ENCODE results near the gene SDC1. TPM values are rescaled to one million over a fixed set of nuclear protein-coding genes. Genes with fewer than 3 reads are reported as not detected.

The SDC1 gene
- polyA plus RNA-seq, 4 donors = 36.9 to 89.9 (median 58.3) TPM

DNA sequence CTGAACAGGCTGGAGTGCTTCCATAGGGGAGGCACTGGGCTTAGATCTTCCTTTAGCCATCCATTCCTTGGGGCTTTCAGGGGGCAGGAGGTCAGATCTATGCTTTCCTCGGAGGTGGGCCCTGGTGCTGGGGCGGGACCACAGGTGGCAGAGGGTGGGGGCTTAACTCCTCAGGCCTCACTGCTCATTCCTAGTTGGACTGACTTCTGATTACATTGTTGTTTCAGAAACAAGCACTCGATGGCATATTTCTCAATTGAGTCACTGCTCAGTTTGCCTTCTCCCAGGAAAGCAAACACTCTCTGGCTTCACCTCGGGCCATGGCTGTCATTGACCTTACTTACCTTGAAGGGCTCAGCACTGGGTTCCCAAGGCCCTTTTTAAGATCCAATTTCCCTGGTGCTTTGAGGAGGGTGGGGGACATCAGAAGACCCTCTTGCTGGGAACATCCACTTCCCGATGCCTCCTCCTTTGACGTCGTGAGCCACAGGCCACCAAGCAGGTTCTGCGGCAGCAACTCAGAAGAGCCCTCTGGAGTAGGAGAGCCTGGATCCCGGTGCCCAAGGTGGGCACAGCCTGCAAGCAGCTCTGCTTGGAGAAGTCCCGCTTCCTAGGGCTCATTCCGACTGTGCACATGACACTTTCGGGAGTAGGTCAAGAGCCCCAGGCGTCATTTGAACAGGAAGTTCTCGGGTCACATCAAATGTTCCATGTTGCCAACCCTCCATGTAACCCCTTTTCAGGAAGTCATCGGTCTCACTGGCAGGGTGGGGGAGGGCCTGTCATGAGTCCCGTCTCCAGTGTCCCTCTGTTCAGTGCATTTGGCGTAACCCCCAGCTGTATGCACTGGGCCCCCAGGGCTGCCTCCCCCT, 40.6 kb downstream of the SDC1 start:
- WGBS, 3 donors = 79 to 81% (median 80%) methylated on average over 17 of the region's 17 CpGs
- H3K36me3 ChIP-seq (ENCODE audit: control insufficient read depth in 3 of 3, insufficient read depth in 2 of 3, low read depth in 1 of 3, low read length in 3 of 3) = peaks cover 0 to 3% (median 0%) of the 10 kb centered on the region in 3 donors
- no peak overlapping the region for H3K4me3 ChIP-seq (ENCODE audit: low read depth in 1 of 3, low read length in 3 of 3)
- H3K27ac ChIP-seq (ENCODE audit: low read depth in 1 of 3, low read length in 2 of 3) = peak overlapping the region in 1 of 3 donors; percentile 69
- FAIRE-seq (no peak), DNase-seq (peak in 1 of 2 donors; percentile 49)
- H3K27me3 ChIP-seq (ENCODE audit: control insufficient read depth in 3 of 3, insufficient read depth in 3 of 3, low read length in 3 of 3) = no peaks in the 10 kb centered on the region
- H3K4me1 ChIP-seq (ENCODE audit: control insufficient read depth in 3 of 3, insufficient read depth in 2 of 3, low read depth in 1 of 3, low read length in 2 of 3) = peaks cover 0 to 52% (median 4%) of the 10 kb centered on the region in 3 donors
- H3K9me3 ChIP-seq (ENCODE audit: control insufficient read depth in 2 of 2, insufficient read depth in 1 of 2, low read depth in 1 of 2, low read length in 1 of 2) = no peaks in the 10 kb centered on the region

DNA sequence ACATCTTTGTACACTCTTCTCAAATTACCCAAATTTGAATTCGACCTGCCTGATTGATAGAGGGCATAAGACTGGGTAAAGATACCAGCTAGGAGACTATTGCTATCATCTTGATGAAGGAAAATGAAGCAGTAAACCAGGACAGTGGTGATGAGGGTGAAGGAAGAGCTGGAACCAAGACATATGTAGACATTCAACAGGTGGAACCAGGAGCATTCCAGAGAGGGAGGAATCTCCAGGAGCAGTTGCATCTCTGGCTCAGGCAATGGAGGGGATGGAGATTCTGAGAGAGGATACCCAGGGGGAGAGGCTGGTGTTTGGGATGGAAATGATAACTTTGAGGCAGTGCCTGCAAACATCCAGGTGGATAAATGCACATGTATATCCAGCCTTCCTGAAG, 41.6 kb downstream of the SDC1 start:
- peaks cover 0 to 61% (median 7%) of the 10 kb centered on the region in 3 donors for H3K4me1 ChIP-seq (ENCODE audit: control insufficient read depth in 3 of 3, insufficient read depth in 2 of 3, low read depth in 1 of 3, low read length in 2 of 3)
- DNase-seq = no peak

DNA sequence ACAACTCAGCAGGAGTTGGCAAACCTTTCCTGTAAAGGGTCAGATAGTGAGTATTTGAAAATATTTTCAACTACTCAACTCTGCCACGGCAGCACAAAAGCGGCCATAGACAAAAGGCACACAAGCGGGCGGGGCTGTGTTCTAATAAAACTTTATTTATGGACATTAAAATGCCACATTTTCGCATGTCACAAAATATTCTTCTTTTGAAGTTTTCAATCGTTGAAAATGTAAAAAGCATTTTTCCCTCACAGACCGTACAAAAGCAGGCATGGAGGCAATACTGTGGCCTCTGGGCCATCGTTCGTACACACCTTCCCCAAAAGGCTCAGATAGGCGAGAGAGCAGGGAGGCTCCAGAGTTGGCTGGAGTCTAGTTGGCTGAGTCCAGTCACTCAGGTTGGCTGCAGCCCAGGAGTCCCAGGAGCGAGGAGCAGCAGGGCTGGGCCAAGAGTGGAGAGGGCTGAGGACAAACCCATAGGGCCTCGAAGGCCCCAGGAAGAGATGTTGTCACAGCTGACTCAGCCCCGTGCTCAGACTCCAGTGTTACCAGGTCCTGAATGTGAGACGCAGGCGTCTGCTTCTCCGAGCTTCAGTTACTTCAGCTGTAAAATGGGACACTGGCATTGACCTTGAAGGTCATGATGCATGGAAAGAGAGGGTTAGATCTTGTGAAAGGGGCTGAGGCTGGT, 42.5 kb downstream of the SDC1 start:
- WGBS, 3 donors = 70 to 83% (median 74%) methylated on average over 16 of the region's 16 CpGs
- FAIRE-seq = no peak
- DNase-seq = peak in 1 of 2 donors; percentile 54

More for the DNA sequence above, 41.6 kb downstream of the SDC1 start:
- Histone ChIP-seq H3K27me3 (ENCODE audit: control insufficient read depth in 3 of 3, insufficient read depth in 3 of 3, low read length in 3 of 3) (no peaks in the 10 kb centered on the region), H3K4me3 (ENCODE audit: low read depth in 1 of 3, low read length in 3 of 3) (no peak overlapping the region), H3K36me3 (ENCODE audit: control insufficient read depth in 3 of 3, insufficient read depth in 2 of 3, low read depth in 1 of 3, low read length in 3 of 3) (peaks cover 0 to 3% (median 0%) of the 10 kb centered on the region in 3 donors), H3K9me3 (ENCODE audit: control insufficient read depth in 2 of 2, insufficient read depth in 1 of 2, low read depth in 1 of 2, low read length in 1 of 2) (no peaks in the 10 kb centered on the region), H3K27ac (ENCODE audit: low read depth in 1 of 3, low read length in 2 of 3) (no peak overlapping the region)
- WGBS, 3 donors = 64 to 81% (median 69%) methylated on average over 1 of the region's 1 CpG
- FAIRE-seq = no peak

DNA sequence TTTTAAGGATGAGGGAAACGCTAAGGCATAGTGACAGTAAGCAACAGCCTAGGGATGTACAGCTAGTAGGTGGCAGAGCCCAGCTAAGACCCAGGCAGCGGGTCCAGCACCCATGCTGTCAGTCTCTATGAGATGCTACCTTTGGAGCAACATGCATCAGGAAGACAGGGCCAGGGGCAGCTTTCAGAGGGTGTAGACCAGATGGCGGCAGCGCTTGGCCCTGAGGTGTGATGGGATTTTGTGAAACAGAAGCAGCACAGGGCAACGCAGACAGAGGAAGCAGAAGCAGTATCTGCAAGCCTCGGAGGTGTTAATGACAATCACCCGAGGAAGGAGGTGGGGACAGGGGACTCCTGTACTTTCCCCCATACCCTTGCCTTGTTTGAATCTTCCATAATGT, 43.2 kb downstream of the SDC1 start:
- WGBS, 3 donors = 89 to 92% (median 90%) methylated on average over 7 of the region's 7 CpGs
- Histone ChIP-seq H3K4me1 (ENCODE audit: control insufficient read depth in 3 of 3, insufficient read depth in 2 of 3, low read depth in 1 of 3, low read length in 2 of 3) (peaks cover 0 to 63% (median 7%) of the 10 kb centered on the region in 3 donors), H3K4me3 (ENCODE audit: low read depth in 1 of 3, low read length in 3 of 3) (no peak overlapping the region), H3K9me3 (ENCODE audit: control insufficient read depth in 2 of 2, insufficient read depth in 1 of 2, low read depth in 1 of 2, low read length in 1 of 2) (no peaks in the 10 kb centered on the region), H3K36me3 (ENCODE audit: control insufficient read depth in 3 of 3, insufficient read depth in 2 of 3, low read depth in 1 of 3, low read length in 3 of 3) (peaks cover 0 to 3% (median 0%) of the 10 kb centered on the region in 3 donors), H3K27me3 (ENCODE audit: control insufficient read depth in 3 of 3, insufficient read depth in 3 of 3, low read length in 3 of 3) (no peaks in the 10 kb centered on the region), H3K27ac (ENCODE audit: low read depth in 1 of 3, low read length in 2 of 3) (no peak overlapping the region)
- DNase-seq = no peak
- no peak for FAIRE-seq

More for the DNA sequence above, 42.5 kb downstream of the SDC1 start:
- no peaks in the 10 kb centered on the region for H3K9me3 ChIP-seq (ENCODE audit: control insufficient read depth in 2 of 2, insufficient read depth in 1 of 2, low read depth in 1 of 2, low read length in 1 of 2)
- H3K36me3 ChIP-seq (ENCODE audit: control insufficient read depth in 3 of 3, insufficient read depth in 2 of 3, low read depth in 1 of 3, low read length in 3 of 3) = peaks cover 0 to 3% (median 0%) of the 10 kb centered on the region in 3 donors
- no peaks in the 10 kb centered on the region for H3K27me3 ChIP-seq (ENCODE audit: control insufficient read depth in 3 of 3, insufficient read depth in 3 of 3, low read length in 3 of 3)
- H3K27ac ChIP-seq (ENCODE audit: low read depth in 1 of 3, low read length in 2 of 3) = no peak overlapping the region
- no peak overlapping the region for H3K4me3 ChIP-seq (ENCODE audit: low read depth in 1 of 3, low read length in 3 of 3)
- H3K4me1 ChIP-seq (ENCODE audit: control insufficient read depth in 3 of 3, insufficient read depth in 2 of 3, low read depth in 1 of 3, low read length in 2 of 3) = peaks cover 0 to 69% (median 7%) of the 10 kb centered on the region in 3 donors

DNA sequence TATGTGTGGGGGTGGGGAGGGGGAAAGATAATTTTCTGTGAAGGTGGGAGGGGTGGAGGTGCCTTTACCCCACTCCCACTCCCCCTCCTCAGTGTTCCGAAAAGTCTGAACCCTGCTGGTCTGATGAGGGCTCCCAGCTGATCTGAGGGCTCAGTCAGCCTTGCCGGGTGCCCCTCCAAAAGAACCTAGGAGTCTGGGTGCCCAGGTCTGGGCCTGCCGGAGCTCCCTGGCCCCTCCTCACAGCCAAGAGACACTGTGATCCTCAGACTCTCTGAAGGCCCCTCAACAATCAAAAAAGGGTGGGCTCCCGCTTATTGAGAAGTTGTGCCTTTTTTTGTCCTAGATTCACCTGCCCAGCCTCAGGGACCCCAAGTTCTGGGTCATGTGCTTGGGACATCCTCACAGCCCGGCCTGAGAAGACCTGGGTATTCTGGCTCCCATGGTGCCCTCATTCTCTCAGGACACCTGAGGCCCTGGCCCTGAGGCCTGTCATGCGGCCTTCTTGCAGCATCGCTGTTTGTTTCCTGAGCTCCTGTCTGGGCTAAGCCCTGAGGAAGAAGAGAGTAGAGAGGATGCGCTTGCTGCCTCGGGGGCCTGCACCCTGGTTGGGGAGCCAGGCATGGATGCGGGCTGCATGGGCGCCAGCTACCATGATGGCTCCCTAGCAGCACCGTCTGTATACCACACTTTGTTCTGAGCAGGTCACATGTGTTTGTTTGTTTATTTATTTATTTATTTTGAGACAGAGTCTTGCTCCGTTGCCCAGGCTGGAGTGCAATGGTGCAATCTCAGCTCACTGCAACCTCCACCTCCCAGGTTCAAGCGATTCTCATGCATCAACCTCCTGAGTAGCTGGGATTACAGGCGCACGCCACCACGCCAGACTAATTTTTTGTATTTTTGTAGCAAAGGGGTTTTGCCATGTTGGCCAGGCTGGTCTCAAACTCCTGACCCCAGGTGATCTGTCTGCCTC, 44.0 kb downstream of the SDC1 start:
- no peak for DNase-seq
- Histone ChIP-seq H3K36me3 (ENCODE audit: control insufficient read depth in 3 of 3, insufficient read depth in 2 of 3, low read depth in 1 of 3, low read length in 3 of 3) (peaks cover 0 to 1% (median 0%) of the 10 kb centered on the region in 3 donors), H3K27ac (ENCODE audit: low read depth in 1 of 3, low read length in 2 of 3) (peak overlapping the region in 1 of 3 donors; percentile 83), H3K4me1 (ENCODE audit: control insufficient read depth in 3 of 3, insufficient read depth in 2 of 3, low read depth in 1 of 3, low read length in 2 of 3) (peaks cover 0 to 55% (median 7%) of the 10 kb centered on the region in 3 donors), H3K4me3 (ENCODE audit: low read depth in 1 of 3, low read length in 3 of 3) (no peak overlapping the region), H3K27me3 (ENCODE audit: control insufficient read depth in 3 of 3, insufficient read depth in 3 of 3, low read length in 3 of 3) (no peaks in the 10 kb centered on the region), H3K9me3 (ENCODE audit: control insufficient read depth in 2 of 2, insufficient read depth in 1 of 2, low read depth in 1 of 2, low read length in 1 of 2) (no peaks in the 10 kb centered on the region)
- FAIRE-seq = no peak
- WGBS, 3 donors = 94 to 95% (median 94%) methylated on average over 17 of the region's 17 CpGs

DNA sequence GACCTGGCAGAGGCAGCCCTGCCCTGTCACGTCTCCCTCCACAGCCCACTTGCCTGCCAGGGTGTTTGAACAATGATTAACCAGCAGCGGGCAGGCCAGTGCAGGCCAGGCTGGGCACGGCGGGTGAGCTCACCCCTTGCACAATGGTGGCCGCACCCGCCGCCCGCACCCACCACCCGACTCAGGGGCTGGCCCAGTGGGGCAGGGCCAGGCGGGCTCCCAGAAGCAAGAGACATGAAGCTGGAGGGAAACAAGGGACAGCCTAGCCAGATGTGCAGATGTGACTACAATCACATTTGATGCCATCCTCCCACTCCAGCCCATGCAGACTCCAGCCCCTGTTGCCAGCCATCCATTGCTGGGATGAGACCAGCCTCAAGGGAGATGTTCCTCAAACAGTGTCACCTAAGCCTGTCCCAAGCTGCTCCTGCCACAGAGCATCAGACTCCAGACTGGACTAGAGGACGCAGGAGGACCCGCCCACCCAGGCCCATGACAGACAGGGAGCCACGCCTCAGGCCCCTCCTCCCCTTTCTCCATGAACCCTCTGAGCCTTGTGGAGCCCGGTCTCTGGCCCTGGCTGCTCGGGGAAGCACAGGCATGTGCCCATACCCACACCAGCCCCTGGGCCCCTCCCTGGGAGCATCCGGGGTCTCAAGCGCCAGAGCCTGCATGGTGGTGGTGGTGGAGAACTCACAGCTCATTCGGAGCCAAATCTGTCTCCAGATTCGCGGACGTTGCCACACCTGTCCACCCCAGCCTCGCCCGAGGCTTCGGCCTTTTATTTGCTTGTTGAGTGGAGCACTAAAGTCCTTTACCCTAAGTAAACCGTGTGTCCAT, 45.0 kb downstream of the SDC1 start:
- FAIRE-seq (no peak), DNase-seq (peak; percentile 85 to 93)
- WGBS, 3 donors = 27 to 60% (median 35%) methylated on average over 22 to 25 of the region's 25 CpGs
- Histone ChIP-seq H3K36me3 (ENCODE audit: control insufficient read depth in 3 of 3, insufficient read depth in 2 of 3, low read depth in 1 of 3, low read length in 3 of 3) (no peaks in the 10 kb centered on the region), H3K4me1 (ENCODE audit: control insufficient read depth in 3 of 3, insufficient read depth in 2 of 3, low read depth in 1 of 3, low read length in 2 of 3) (peaks cover 0 to 45% (median 7%) of the 10 kb centered on the region in 3 donors), H3K27me3 (ENCODE audit: control insufficient read depth in 3 of 3, insufficient read depth in 3 of 3, low read length in 3 of 3) (no peaks in the 10 kb centered on the region), H3K9me3 (ENCODE audit: control insufficient read depth in 2 of 2, insufficient read depth in 1 of 2, low read depth in 1 of 2, low read length in 1 of 2) (no peaks in the 10 kb centered on the region), H3K4me3 (ENCODE audit: low read depth in 1 of 3, low read length in 3 of 3) (no peak overlapping the region), H3K27ac (ENCODE audit: low read depth in 1 of 3, low read length in 2 of 3) (peak overlapping the region; percentile 83 to 90 (median 85))

DNA sequence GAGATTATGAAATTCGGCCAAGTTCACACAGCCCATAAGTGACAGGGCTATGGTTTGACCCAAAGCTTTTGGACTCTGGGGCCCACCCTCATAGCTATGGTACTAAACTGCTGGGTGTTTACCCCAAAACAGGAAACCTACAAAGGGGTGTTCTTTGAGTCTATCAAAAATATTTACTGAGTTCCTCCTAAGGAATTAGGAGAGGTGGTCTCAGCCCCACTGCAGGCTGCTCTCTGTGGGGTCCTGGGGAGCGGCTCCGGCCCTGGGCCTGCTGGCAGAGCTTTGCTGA, 45.5 kb downstream of the SDC1 start:
- 23 to 70% (median 33%) methylated on average over 3 of the region's 3 CpGs for WGBS, 3 donors
- no peak for FAIRE-seq
- Histone ChIP-seq H3K9me3 (ENCODE audit: control insufficient read depth in 2 of 2, insufficient read depth in 1 of 2, low read depth in 1 of 2, low read length in 1 of 2) (no peaks in the 10 kb centered on the region), H3K27me3 (ENCODE audit: control insufficient read depth in 3 of 3, insufficient read depth in 3 of 3, low read length in 3 of 3) (no peaks in the 10 kb centered on the region), H3K4me3 (ENCODE audit: low read depth in 1 of 3, low read length in 3 of 3) (no peak overlapping the region), H3K4me1 (ENCODE audit: control insufficient read depth in 3 of 3, insufficient read depth in 2 of 3, low read depth in 1 of 3, low read length in 2 of 3) (peaks cover 0 to 40% (median 7%) of the 10 kb centered on the region in 3 donors), H3K36me3 (ENCODE audit: control insufficient read depth in 3 of 3, insufficient read depth in 2 of 3, low read depth in 1 of 3, low read length in 3 of 3) (no peaks in the 10 kb centered on the region), H3K27ac (ENCODE audit: low read depth in 1 of 3, low read length in 2 of 3) (peak overlapping the region; percentile 83 to 90 (median 85))
- no peak for DNase-seq
